NCI-H2107 treated with DMSO at 0.1 percent for 48 hours (cell line): ENCODE measurements around the gene EPB41L4B.

ENCODE experiments used
- DNase-seq: peaks from one replicate; lab custom pipeline; 2025; ENCODE audit not compliant: unreplicated experiment; lab: John Stamatoyannopoulos, UW

EPB41L4B gene

DNA sequence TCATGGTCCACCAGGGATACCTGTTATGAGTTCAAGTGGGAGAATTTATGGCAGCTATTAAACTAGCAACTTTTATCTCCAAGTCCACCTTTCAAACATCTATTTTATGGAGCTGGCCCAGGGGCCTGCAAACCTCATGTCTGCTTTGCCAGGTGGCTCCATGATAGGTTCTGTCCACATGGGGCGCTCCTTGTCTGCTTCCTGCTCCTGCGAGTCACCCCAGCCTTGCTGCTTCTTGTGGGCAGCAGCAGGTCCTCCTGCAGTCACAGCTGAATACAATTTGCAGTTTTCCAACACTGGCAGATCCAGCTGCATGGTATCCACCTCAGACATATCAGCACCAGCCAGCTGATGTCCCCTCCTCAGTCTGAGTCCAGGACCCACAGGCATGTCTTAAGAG, 114.2 kb downstream of the EPB41L4B start:
- no peak for DNase-seq

DNA sequence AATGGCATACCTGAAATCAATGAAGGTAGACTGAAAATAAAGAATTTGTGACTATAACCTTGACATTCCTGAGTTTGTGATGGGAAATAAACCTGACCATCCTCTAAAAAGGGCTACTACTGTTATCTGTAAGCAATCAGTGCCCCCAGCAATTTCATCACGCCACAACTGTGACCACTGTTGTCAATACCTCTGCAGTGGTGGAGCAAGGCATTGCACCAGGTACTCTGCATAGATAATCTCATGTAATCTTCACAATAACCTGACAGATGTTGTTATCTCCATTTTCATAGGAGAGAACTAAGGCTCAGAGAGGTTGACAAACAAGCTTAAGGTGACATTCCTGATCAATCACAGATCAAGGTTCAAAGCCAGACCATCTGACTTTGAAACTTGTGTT, 115.3 kb downstream of the EPB41L4B start:
- no peak for DNase-seq

DNA sequence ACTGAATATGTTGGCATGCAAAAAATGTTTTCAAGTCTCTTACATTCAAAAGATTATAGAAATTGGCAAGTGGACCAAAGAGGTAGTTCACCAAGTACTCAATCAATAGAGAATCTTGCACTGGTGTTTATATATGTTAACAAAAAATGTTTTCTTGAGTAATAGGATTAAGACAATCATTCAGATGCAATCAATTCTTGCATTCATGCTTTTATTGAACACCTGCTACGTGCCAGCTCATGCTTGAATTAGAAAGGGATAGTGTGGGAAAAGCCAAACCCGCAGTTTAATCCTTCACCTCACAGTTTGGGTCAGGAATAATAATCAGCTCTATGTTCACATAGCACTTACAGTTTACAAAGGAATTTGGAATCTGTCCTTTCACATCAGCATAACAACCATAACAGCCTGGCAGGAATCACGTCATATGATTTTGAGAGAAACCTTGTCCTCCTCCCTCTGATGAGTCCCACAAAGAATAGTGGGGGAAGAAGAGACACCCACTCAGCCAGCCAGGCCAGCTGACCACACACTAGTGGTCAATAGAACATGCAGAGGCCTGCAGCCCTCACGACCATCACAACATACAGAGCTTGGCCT, 117.0 kb downstream of the EPB41L4B start:
- DNase-seq, result no peak

DNA sequence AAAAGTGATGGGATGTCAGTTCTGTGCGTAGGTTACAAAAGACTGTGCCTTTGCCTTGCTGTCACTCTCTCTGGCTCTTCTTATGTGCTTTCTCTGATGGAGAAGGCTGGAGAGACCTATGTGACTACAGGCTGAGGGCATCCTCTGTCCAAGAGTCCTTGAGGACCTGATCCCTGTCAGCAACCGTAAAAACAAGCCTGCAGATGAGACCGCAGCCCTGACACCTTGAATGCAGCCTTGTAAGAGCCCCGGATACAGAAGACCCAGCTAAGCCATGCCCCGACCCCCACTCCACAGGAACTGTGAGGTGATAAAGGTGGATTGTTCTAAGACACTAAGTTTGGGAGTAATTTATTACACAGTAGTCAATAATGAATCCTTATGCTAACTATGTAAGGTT, 121.2 kb downstream of the EPB41L4B start:
- DNase-seq, result no peak

DNA sequence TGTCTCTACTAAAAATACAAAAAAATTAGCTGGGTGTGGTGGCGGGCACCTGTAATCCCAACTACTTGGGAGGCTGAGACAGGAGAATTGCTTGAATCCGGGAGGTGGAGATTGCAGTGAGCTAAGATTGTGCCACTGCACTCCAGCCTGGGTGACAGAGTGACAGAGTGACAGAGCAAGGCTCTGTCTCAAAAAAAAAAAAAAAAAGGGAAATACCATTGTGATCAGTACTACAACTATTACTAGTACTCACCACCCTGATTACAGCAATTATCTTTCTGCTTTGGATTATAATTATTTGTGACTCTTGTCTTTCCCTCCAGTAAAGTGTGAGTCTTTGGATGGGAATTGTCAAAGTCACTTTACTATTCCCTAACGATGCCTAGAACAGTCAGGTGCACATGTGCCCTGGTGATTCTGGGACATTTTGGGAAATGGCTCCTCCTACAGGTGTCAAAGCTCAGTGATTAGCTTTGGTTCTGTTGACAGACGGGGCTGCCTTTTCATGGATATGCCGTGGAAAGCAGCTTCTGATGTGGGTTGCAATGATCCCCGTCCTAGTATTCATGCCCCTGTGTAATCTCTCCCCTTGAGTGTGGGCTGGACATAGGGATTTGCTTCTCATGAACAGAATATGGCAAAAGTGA, 122.0 kb downstream of the EPB41L4B start:
- DNase-seq, result no peak

DNA sequence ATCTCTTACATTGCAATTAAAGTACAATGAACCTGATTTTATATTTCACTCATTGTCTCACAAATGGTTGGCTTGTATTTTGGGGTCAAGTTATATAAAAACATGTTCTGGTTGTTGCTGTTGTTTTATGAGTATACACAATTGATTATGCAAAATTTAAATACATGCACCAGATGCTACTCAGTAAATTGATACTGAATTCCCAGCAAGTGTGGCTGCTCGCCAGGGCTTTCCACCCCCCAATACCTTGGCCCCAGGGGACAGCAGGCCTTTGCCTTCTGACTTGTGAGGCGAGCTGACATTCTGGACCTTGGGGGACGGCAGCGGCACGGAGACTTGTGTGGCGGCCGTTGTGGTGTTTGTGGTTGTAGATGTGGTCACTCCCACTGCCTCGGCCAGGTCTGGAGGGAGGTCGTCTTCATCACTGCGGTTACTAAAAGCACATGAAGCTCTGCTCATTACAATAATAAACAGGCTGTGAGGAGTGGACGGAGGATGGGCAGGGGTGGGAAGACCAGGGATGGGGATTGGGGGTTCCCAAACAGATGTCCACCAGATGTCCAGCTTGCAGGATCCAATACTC, 126.8 kb downstream of the EPB41L4B start:
- DNase-seq, result no peak

DNA sequence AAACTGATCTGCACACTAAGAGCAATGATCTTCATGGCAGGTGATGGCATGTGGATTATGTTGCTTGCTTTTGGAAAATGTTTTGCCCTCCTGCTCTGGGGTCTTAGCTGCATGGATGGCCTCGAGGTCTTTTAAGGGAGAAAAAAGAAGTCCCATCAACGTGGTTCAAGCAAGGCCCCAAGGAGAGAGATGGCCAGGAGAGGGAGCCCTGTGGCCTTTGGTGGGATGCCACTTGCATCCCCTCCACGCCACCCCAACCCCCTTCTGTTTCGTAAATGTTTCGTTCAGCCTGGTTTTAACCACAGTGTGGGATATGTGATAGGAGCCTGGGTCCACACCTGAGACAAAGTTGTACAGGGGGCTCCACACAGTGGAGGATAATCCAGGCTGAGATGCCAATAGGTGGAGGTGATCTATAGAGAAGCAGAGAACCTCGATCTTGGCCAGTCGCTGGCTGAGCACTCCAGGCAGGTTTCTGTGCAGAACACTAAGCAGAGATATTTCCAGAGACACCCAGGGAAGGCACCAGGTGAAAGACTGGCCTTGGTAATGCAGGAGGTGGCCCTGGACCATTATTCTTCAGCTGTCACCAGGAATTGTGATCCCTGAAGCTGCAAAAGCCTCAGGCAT, 128.0 kb downstream of the EPB41L4B start:
- no peak for DNase-seq

DNA sequence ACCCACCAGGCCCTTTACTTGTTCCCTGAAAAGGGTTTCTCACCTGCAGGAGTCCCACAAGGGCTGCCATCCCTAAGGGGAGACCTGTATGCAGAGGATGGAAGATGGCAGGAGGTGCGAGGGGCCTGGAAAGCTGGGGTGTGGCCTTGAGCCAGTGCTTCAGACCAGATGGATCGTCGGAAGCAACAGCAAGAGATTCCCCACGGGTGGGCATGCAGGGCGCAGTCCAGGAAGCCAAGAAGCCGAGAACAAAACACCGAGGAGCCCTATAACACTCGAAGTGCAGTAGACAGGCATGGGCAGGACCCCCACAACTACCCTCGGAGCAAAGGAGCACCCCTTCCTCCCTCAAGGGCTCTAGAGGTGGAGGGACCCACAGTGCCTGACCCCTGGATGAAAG, 129.1 kb downstream of the EPB41L4B start:
- no peak for DNase-seq

DNA sequence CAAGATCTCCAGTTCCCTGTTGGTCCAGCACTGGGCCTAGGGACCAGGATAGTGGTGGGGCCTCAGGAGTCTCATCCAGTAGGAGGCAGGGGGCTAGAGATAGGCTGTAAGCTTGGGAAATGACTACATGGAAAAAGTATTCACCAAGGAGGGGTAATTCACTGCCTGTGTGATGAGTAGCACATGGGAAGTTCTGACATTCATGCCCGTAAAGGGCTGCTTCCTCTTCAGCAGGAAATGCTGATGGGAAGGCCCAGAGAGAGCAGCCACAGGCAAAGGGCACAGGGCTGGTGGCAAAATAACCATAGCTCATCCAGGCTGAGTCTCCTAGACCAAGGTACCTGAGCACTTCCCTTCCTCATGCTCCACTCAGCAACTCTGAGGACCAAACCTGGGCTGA, 130.7 kb downstream of the EPB41L4B start:
- no peak for DNase-seq

DNA sequence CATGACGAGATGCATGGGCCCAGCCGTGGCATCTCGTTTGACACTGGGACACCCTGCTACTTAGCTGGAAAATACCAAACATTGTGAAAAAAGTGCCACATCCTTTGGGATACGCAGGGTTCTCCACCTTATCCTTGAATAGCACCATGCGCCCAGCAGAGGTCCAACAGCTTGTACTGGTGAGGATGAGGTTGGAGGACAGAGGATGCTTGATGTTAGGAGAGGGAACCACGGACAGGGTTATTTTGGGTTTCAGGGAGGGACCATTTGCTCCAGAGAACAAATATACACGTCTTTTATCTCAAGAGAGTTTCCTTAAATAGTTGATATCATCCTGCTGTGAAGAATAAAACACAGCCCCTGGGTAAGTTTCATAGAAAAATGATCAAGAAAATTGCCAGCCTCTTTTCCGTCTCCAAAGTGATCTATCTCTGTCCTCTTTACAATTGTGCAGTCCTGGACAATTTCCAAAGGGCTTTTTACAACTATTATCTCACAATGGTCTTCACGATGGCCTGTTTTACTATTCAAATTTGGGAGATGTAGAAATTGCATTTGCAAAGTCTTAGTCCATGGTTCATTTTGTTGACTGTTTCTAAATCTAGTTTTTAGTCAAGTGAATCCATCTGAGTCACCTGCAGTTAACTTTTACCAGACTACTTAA, 133.9 kb downstream of the EPB41L4B start:
- DNase-seq, result no peak

DNA sequence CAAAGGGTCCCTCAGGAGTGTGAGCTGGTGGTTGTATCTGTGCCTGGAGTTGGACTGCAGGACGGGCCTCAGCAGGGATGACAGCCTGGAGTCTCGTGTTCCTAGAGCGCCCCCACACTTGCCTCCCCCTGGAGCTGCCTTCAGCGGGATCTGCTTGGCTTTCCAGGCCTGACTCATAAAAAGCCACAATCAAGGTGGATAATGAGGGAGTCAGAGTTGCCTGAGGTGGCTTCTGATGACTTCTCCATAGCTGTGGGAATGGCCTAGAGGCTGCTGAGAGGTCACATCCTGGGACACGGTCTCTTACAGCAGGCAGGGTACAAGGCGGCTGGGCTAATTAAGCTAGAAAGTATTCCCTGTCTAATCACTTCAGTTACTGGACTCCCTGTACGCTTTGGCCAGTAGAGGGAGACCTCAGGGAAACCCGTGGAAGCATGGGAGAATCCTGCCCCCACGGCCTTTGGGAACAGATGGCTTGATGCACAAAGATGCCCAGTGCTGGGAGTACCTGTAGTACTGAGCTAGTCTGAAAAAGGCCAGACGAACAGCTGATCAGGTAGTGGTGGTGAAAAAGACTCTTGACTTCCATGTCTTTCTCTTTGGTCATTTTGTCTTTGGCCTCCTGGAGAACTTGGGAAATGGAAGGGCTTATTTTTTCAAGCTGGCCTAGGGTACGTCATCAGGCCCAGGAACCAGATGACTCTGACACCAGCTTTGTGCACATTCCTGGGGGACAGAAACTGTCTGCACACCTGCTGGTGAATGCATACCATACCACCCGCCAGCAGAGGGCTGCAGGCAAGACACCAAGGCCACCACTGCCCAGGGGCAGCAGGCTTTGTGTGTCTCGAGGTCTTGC, 137.7 kb downstream of the EPB41L4B start:
- DNase-seq, result no peak

DNA sequence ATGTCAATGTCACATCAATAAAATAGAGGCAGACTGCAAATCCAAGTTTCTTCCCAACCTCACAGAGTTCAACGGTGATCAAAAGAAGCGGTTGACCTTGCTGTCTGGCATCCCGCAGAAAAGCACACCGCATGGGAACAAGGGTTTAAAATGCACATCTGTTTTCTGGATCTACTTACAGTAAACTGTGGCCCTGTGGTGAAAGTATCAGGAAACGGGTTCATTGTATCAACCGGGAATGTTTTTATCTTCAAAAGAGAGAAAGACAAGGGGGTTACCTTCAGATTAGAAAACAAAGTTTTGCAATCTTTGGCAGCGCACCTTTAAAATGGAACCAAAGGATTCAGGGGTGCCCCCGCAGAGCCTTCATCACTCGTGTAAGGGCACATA, 138.3 kb downstream of the EPB41L4B start:
- no peak for DNase-seq

DNA sequence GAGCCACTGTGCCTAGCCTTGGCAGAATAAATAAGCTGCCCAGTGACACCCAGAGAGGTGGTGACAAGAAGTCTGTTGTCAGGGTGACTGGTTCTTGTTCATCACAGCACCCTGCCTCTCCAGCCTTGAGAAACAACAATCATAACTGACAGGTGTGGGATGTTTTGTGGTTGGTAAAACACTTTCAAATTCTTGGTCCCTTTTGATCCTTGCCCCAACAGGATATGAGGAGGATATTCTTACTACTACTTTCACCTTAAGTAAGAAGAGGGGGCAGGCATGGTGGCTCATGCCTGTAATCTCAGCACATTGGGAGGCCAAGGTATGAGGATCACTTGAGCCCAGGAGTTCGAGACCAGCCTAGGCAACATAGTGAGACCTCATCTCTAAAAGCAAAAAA, 139.6 kb downstream of the EPB41L4B start:
- no peak for DNase-seq

DNA sequence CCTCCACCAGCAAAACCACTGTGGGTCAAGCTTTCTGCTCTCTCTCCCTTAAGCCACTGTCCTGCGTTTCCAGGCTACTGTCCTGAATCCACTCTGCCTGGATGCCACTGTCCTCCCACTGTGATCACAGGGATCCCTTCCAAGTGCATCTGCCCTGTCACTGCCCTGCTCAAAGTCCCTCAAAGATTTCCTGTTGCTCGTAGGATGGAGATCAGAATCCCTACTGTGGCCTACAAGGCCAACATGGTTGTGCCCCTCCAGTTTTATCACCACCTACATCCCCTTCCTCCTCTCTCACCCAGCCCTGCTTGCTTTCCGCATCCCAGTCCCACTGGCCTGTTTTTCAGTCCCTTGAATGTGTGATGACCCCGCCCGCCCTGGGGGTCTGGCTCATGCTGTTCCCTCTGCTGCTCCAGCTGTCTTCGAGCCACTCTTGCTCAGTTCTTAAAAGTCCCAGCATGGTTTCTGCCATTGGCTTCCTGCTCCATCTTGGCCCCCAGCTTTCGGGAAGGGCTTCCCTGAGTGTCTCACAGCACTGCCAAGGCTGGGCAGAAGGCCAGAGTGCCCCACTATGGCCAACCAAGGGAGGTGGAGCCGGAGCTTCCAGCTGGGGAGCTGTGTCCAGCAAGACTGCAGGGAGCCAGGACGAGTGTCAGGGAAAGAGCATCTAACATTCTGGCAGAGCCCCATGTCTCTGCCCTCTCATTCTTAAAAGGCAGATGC, 140.9 kb downstream of the EPB41L4B start:
- DNase-seq, result no peak

DNA sequence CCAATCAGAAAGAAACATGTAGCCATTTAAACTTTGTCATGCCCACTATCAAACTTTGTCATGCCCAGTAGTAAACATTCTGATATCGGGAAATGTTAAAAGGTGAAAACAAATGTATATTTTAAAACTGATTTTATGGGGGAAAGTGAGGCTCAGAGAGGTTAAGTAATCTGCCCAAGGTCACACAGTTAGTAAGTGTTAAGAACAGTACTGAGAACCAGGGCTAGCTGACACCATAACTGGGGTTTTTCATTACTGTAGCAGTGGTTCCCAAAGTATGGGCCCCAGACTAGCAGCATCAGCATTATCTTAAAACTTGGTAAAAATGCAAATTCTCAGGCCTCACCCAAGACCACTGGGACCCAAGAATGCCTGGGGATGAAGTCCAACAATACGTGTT, 143.9 kb downstream of the EPB41L4B start:
- DNase-seq, result no peak

DNA sequence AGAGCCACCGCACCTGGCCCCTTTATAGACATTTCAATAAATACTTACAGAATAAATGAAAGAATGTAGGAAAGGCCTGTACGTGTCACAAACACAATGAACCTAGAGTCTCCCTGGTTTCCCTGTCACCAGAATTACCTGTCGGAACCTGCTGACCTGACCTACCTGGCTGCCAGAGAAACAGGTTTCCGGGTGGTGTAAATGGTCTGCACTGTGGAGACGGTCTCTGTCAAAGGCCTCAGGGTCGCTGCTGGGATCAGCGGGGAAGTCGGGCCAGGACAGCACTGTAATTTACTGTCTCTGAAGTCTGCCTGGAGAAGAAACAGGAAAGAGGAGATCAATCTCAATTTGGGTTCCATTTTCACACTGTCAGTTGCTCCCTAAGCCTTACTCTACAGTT, 144.5 kb downstream of the EPB41L4B start:
- DNase-seq, result no peak

DNA sequence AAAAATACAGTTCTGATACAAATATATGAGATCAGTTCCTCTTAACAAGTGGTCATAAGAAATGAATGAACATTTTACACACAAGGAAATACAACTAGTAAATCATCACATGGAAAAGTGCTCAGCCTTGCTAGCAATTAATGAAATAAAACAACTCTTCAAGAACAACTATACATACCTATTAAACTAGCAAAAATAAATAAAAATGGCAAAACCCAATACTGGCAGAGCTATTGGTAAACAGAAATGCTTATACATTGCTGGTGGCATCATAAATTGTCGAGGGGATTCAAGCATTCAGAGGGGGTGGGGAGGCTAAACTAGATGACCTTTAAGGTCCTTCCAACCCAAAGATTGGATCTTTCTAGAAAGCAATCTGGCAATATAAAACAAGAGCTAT, 147.9 kb downstream of the EPB41L4B start:
- no peak for DNase-seq

DNA sequence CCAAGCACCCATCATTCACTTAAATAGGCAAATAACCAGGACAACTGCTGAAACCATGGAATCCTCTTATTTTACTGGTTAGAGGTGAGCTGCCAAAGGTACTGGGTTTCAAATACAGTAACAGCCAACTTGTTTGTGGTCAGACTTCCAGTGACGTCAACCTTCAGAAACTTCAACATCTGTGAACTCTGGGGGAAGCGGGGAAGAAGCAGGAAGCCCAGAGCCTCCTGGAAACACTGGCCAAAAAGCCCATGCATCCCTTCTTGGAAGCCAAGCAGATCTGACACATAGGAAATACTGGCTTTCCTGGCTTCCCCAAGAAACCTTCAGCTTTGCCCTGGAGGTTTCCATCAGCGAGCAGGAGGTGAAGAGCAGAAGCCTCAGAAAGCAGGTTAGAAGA, 148.9 kb downstream of the EPB41L4B start:
- DNase-seq, result no peak

DNA sequence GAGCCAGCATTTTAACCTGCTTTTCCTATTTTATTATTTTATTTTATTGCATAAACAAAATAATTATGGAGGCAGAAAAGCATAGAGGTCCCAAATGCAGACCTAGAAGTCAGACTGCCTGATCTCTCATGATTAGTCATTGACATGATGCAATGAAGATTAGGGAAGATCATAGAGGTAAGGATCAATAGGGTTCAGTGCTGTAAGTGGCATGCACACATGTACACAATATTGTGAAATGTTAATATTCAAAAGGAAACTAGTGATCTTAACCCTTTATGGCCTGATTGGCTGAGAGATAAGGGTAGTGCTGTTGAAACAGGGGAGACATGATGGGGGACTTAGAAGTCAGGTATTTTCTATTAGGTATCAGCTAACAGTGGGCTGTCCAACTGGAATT, 152.7 kb downstream of the EPB41L4B start:
- DNase-seq, result no peak

DNA sequence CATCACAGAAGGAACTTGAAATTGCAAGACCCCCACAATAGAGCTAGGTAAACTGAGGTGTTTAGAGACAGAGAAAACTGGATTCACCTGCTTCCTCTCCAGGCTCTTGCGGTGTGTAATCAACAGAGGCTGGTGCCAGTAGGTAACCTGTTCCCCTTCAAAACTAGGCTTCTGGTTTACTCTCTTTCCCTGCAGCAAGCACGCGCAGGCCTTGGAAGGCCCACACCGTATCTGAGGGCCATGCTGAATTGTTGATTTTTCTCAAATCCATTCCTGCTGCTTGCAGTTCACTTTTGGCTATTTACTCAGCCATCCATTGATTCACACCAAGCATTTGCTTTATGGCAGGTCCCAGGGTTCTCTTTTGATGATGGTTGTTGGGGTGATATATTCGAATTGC, 153.1 kb downstream of the EPB41L4B start:
- DNase-seq, result no peak
